ENCODE results near the gene LRPAP1.
A peak's percentile ranks its signal among the peaks of the same experiment; 100 is the strongest.

Gene LRPAP1

GRCh38 chr4:3473181-3473950, 58.9 kb downstream of the LRPAP1 start:
- DNase-seq (ENCODE audit: extremely low read depth, insufficient read length), result peak; percentile 1
- Histone ChIP-seq H3K27me3 (replicated peaks; ENCODE audit: control insufficient read depth, insufficient read depth, low read length) (no peaks in the 10 kb centered on the region; the same call in 1 of the 2 replicates), H3K4me3 (replicated peaks; ENCODE audit: low read depth, low read length) (no peak overlapping the region), H3K36me3 (ENCODE audit: control insufficient read depth, insufficient read depth, low read length) (no peaks in the 10 kb centered on the region)
- TF ChIP-seq CTCF (IDR thresholded peaks at IDR 0.05; ENCODE audit: insufficient read depth, low read length, poor library complexity, severe bottlenecking), result no peak

- Histone ChIP-seq H3K27me3 (replicated peaks; ENCODE audit: control insufficient read depth, insufficient read depth, low read length) (no peaks in the 10 kb centered on the region; the same call in 1 of the 2 replicates), H3K36me3 (ENCODE audit: control insufficient read depth, insufficient read depth, low read length) (no peaks in the 10 kb centered on the region), H3K4me3 (replicated peaks; ENCODE audit: low read depth, low read length) (no peak overlapping the region)
- no peak for TF ChIP-seq CTCF (IDR thresholded peaks at IDR 0.05; ENCODE audit: insufficient read depth, low read length, poor library complexity, severe bottlenecking)
- peak; percentile 1 for DNase-seq (ENCODE audit: extremely low read depth, insufficient read length)
Observed at GRCh38 chr4:3472411-3473141, 59.6 kb downstream of the LRPAP1 start.

- TF ChIP-seq CTCF (IDR thresholded peaks at IDR 0.05; ENCODE audit: insufficient read depth, low read length, poor library complexity, severe bottlenecking), result no peak
- DNase-seq (ENCODE audit: extremely low read depth, insufficient read length), result no peak
- Histone ChIP-seq H3K36me3 (ENCODE audit: control insufficient read depth, insufficient read depth, low read length) (no peaks in the 10 kb centered on the region), H3K27me3 (replicated peaks; ENCODE audit: control insufficient read depth, insufficient read depth, low read length) (no peaks in the 10 kb centered on the region), H3K4me3 (replicated peaks; ENCODE audit: low read depth, low read length) (no peak overlapping the region)
Observed at GRCh38 chr4:3471886-3472285, 60.3 kb downstream of the LRPAP1 start.

GRCh38 chr4:3471098-3471760, 61.0 kb downstream of the LRPAP1 start:
- Histone ChIP-seq H3K4me3 (replicated peaks; ENCODE audit: low read depth, low read length) (no peak overlapping the region), H3K36me3 (ENCODE audit: control insufficient read depth, insufficient read depth, low read length) (no peaks in the 10 kb centered on the region), H3K27me3 (replicated peaks; ENCODE audit: control insufficient read depth, insufficient read depth, low read length) (no peaks in the 10 kb centered on the region)
- no peak for TF ChIP-seq CTCF (IDR thresholded peaks at IDR 0.05; ENCODE audit: insufficient read depth, low read length, poor library complexity, severe bottlenecking)
- DNase-seq (ENCODE audit: extremely low read depth, insufficient read length), result no peak

DNA sequence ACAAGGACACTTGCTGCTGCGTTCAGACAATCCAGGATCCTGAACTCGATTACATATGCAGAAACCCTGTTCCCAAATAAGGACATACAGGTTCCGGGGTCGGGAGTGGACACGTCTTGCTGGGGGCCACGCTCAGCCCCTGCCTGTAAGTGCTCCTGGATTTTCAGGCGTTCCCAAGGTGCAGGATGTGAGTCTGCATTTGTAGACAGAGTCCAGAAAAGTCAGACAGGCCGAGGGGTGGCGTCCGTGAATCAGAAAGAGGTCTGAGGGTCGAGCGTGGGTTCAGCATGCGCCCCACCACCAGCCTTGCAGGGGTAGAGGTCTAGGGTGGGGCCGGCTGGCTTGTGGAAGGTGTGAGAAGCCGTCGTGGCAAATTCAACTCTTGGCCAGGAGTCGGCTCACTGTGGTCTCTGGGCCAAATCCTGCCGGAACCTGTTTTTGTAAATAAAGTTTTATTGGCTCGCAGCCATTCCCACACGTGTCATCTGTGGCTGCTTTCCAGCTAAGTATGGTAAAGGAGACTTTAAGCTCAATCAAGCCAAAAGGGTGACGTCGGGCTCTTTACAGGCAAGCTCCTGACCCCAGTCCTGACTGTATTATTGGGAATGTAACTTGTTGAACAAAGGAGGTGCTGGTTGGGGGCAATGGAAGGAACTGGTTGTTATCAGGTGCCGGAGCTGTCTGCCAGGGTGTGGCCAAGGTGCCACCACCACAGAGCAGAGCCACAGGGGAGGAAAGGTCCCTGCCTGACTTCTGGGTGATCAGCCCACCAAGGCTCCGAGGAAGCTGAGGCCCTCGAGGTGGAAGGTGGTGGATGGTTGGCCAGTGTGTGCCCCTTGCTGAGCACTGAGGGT, 61.8 kb downstream of the LRPAP1 start:
- H3K36me3 ChIP-seq (ENCODE audit: control insufficient read depth, insufficient read depth, low read length), result no peaks in the 10 kb centered on the region
- H3K4me3 ChIP-seq (replicated peaks; ENCODE audit: low read depth, low read length), result no peak overlapping the region
- DNase-seq (ENCODE audit: extremely low read depth, insufficient read length), result no peak
- no peaks in the 10 kb centered on the region for H3K27me3 ChIP-seq (replicated peaks; ENCODE audit: control insufficient read depth, insufficient read depth, low read length)
- no peak for TF ChIP-seq CTCF (IDR thresholded peaks at IDR 0.05; ENCODE audit: insufficient read depth, low read length, poor library complexity, severe bottlenecking)

All from GM06990 (cell line).